AG04449 (cell line): ENCODE results near the gene DAB2IP.

Experiments used
- CTCF ChIA-PET: fragments of 350-600 bp; formaldehyde crosslinking; extraction: SDS; loops from one replicate; lab custom pipeline; 2021; ENCODE audit warnings: antibody characterized with exemption; lab: Yijun Ruan, JAX
- POLR2A ChIA-PET: fragments of 400-600, 350-600 bp; formaldehyde crosslinking; extraction: SDS; loops from one replicate; lab custom pipeline; 2020; ENCODE audit warnings: antibody characterized with exemption, inconsistent platforms; lab: Yijun Ruan, JAX
- DNase-seq: peaks from one replicate; pipeline ENCODE4 v3.0.0-alpha.2; 2010; ENCODE audit warnings: low read depth, low spot score
- H3K4me3 ChIP-seq: 2 replicates; pipeline ENCODE4 v1.5.1; 2011; ENCODE audit warnings: low read depth, mild to moderate bottlenecking, control low read depth, low read length
- TF ChIP-seq, protein P1 (sequence below): IDR thresholded peaks from one replicate; pipeline ENCODE4 v1.5.1; 2011; ENCODE audit warnings: mild to moderate bottlenecking, moderate library complexity, low read length, control low read depth, inconsistent platforms; ENCODE audit not compliant: insufficient read depth; ENCODE audit errors: missing control alignments

Gene DAB2IP

GRCh38 chr9:121815084-121815483, 163.7 kb downstream of the DAB2IP start:
- H3K4me3 ChIP-seq, result no peak overlapping the region
- no peak for DNase-seq
- POLR2A ChIA-PET, result no interaction called here
- TF ChIP-seq, protein P1, sequence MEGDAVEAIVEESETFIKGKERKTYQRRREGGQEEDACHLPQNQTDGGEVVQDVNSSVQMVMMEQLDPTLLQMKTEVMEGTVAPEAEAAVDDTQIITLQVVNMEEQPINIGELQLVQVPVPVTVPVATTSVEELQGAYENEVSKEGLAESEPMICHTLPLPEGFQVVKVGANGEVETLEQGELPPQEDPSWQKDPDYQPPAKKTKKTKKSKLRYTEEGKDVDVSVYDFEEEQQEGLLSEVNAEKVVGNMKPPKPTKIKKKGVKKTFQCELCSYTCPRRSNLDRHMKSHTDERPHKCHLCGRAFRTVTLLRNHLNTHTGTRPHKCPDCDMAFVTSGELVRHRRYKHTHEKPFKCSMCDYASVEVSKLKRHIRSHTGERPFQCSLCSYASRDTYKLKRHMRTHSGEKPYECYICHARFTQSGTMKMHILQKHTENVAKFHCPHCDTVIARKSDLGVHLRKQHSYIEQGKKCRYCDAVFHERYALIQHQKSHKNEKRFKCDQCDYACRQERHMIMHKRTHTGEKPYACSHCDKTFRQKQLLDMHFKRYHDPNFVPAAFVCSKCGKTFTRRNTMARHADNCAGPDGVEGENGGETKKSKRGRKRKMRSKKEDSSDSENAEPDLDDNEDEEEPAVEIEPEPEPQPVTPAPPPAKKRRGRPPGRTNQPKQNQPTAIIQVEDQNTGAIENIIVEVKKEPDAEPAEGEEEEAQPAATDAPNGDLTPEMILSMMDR, result no peak
- CTCF ChIA-PET, result interaction anchor here (1.7 kb wide), 1 partner anchor 269 kb away, joined by 5 read pairs; no protein-coding TSS in a partner anchor

- ChIA-PET POLR2A (no interaction called here), CTCF (interaction anchor here (1.2 to 1.7 kb wide), 2 partner anchors 138 to 270 kb away, joined by 3 to 5 read pairs; no protein-coding TSS in a partner anchor)
- no peak for DNase-seq
- H3K4me3 ChIP-seq, result no peak overlapping the region
- TF ChIP-seq, protein P1, result no peak
Observed at GRCh38 chr9:121815546-121816448, 164.4 kb downstream of the DAB2IP start.

GRCh38 chr9:121816449-121816817, 165.0 kb downstream of the DAB2IP start:
- TF ChIP-seq, protein P1, result no peak
- CTCF ChIA-PET, result interaction anchor here (1.2 kb wide), 1 partner anchor 137 kb away, joined by 3 read pairs; no protein-coding TSS in a partner anchor

GRCh38 chr9:121816845-121817450, 165.5 kb downstream of the DAB2IP start:
- POLR2A ChIA-PET, result no interaction called here
- TF ChIP-seq, protein P1, result no peak
- DNase-seq, result no peak
- no peak overlapping the region for H3K4me3 ChIP-seq
- CTCF ChIA-PET, result interaction anchor here (1.2 kb wide), 1 partner anchor 136 kb away, joined by 3 read pairs; no protein-coding TSS in a partner anchor

More at GRCh38 chr9:121816449-121816817, 165.0 kb downstream of the DAB2IP start:
- POLR2A ChIA-PET, result no interaction called here
- no peak overlapping the region for H3K4me3 ChIP-seq
- DNase-seq, result no peak

DNA sequence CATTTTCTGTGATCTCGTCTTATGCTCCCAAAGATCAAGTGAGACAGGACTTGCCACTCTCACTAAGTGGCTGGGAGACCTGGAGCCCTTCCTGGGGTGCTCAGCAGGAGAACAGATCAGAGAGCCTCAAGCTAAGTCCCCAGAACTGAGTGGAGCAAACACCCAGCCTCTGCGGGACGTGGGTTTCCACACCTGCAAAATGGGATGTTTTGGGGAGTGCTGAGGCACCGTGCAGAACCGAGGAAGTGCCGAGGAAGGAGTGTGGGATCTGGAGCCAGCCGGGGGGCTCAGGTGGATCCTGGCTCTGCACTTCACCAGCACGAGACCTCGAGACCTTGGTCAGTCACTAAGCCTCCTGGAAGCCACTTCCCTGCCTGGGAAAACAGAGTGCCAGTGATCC, 166.0 kb downstream of the DAB2IP start:
- DNase-seq, result no peak
- H3K4me3 ChIP-seq, result no peak overlapping the region
- CTCF ChIA-PET, result no interaction called here
- TF ChIP-seq, protein P1, result no peak
- POLR2A ChIA-PET, result no interaction called here
